ENCODE measurements around the gene ACHE. TPM values are rescaled to one million over a fixed set of nuclear protein-coding genes. Genes with fewer than 3 reads are reported as not detected.

ACHE gene
- polyA plus RNA-seq, 2 of the 4 experiments (the other 2 are of a cell fraction): 0.17 to 0.62 TPM

- TF ChIP-seq ATOH8 (CRISPR knock-in tag; IDR thresholded peaks at IDR 0.05; ENCODE audit: low read depth) (peak; percentile 72; the same call in 1 of the 2 replicates), ZC3H11A (IDR thresholded peaks at IDR 0.05) (no peak), POLR2AphosphoS2 (conservative IDR thresholded peaks at IDR 0.05; ENCODE audit: low read length) (no peak), HMGXB4 (CRISPR knock-in tag; IDR thresholded peaks at IDR 0.05; ENCODE audit: borderline replicate concordance) (peak; percentile 60; the same call in 1 of the 2 replicates), USF2 (IDR thresholded peaks at IDR 0.05) (no peak), RNF2 (IDR thresholded peaks at IDR 0.05; ENCODE audit: borderline replicate concordance, low read depth) (no peak), MAZ (IDR thresholded peaks at IDR 0.05; ENCODE audit: borderline replicate concordance, low read depth, low read length) (no peak), PHF8 (IDR thresholded peaks at IDR 0.05; ENCODE audit: borderline replicate concordance, low read depth) (peak; percentile 84), PBX3 (IDR thresholded peaks at IDR 0.05) (0 out of 2 replicates have a peak, but pooled peaks have one; percentile 34), SMC3 (IDR thresholded peaks at IDR 0.05) (no peak), FOSL2 (IDR thresholded peaks at IDR 0.05) (no peak), FOSL2 (CRISPR knock-in tag; IDR thresholded peaks at IDR 0.05) (no peak), ZFP36 (IDR thresholded peaks at IDR 0.05; ENCODE audit: borderline replicate concordance, partially characterized antibody) (no peak), SREBF2 (IDR thresholded peaks at IDR 0.05) (no peak), EHF (CRISPR knock-in tag; IDR thresholded peaks at IDR 0.05) (no peak), CBX8 (IDR thresholded peaks at IDR 0.05) (no peak), HOXA7 (CRISPR knock-in tag; IDR thresholded peaks at IDR 0.05) (peak; percentile 79), E2F6 (IDR thresholded peaks at IDR 0.05; ENCODE audit: borderline replicate concordance, low read depth) (peak; percentile 95), BHLHE40 (IDR thresholded peaks at IDR 0.05; ENCODE audit: low read depth, low read length) (no peak), MAFK (IDR thresholded peaks at IDR 0.05; ENCODE audit: partially characterized antibody) (no peak), HDAC2 (IDR thresholded peaks at IDR 0.05) (no peak), CBX2 (IDR thresholded peaks at IDR 0.05; ENCODE audit: borderline replicate concordance, low read depth) (no peak), FOSB (CRISPR knock-in tag; IDR thresholded peaks at IDR 0.05) (no peak; the same call in 1 of the 2 replicates), POLR2A (IDR thresholded peaks at IDR 0.05; ENCODE audit: low read length) (peak; percentile 82)
Observed at GRCh38 chr7:100874577-100875355, 20.9 kb downstream of the ACHE start, which contains the start of gene SRRT (continued).

GRCh38 chr7:100874300-100874576 lies 21.4 kb downstream of the ACHE start:
- TF ChIP-seq KDM5A (IDR thresholded peaks at IDR 0.05) (0 out of 2 replicates have a peak, but pooled peaks have one; percentile 29), KDM1A (IDR thresholded peaks at IDR 0.05; ENCODE audit: low read depth) (no peak)
- no peak for DNase-seq (ENCODE audit: low read depth in 1 of 2, low spot score in 1 of 2)
- Histone ChIP-seq H3K4me3 (peak overlapping the region; percentile 98), H3K4me1 (peaks cover 9% of the 10 kb centered on the region), H3K4me2 (peak overlapping the region; percentile 80), H3K9me3 (no peaks in the 10 kb centered on the region), H3K27ac (peak overlapping the region; percentile 95 to 96)
- POLR2A ChIA-PET: no interaction called here
- CTCF ChIA-PET: interaction anchor here (1.1 to 2.6 kb wide), 2 partner anchors 22 to 155 kb away, joined by 4 to 13 read pairs; partner anchors contain the start of gene SLC12A9
- FAIRE-seq: no peak
- peak; percentile 4 to 13; a peak in 3 of 6 replicates for ATAC-seq
- WGBS (ENCODE audit: missing lambda C conversion rate): 48% methylated on average over 8 of the region's 8 CpGs
